Measurements from ENCODE around the gene VCX2.
"Not testable (repeated sequence)": the region's sequence is repeated elsewhere in the genome, so short reads cannot be mapped to it uniquely, and the experiment has no call there.

Gene VCX2

GRCh38 chrX:8122538-8122937 lies 48.5 kb downstream of the VCX2 start:
- no peak for DNase-seq (ENCODE audit: low read depth in 4 of 4, low spot score in 1 of 4)

DNA sequence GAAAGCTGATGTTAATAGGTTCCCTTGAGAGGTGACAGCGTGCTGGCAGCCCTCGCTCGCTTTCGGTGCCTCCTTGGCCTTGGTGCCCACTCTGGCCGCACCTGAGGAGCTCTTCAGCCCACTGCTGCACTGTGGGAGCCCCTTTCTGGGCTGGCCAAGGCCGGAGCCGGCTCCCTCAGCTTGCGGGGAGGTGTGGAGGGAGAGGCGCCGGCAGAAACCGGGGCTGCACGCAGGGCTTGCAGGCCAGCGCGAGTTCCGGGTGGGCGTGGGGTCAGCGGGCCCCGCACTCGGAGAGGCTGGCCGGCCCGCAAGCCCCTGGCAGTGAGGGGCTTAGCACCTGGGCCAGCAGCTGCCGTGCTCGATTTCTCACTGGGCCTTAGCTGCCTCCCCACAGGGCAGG lies 49.7 kb downstream of the VCX2 start:
- not testable (repeated sequence) for DNase-seq (ENCODE audit: low read depth in 4 of 4, low spot score in 1 of 4)

Data from stimulated activated CD4-positive, alpha-beta T cell treated with anti-CD3 and anti-CD28 coated beads, Interleukin-1b, Interleukin-23, amount 100 ng/mL, for 24 hours (primary cell).